IMR-90 (cell line): ENCODE results near the gene PSMG4. TPM values are rescaled to one million over a fixed set of nuclear protein-coding genes. Genes with fewer than 3 reads are reported as not detected.
A peak's percentile ranks its signal among the peaks of the same experiment; 100 is the strongest.

Experiments used
- CEBPB ChIP-seq: IDR thresholded peaks from 2 replicates; pipeline ENCODE4 v1.6.1; 2012; ENCODE audit warnings: low read depth, low read length, improper control_type of control experiment
- SMC3 ChIP-seq: fragments of 150-350 bp; IDR thresholded peaks from 2 replicates; pipeline ENCODE4 v1.6.1; 2016; ENCODE audit warnings: low read depth, mild to moderate bottlenecking, antibody characterized with exemption, low read length, moderate library complexity
- polyA plus RNA-seq, 3 experiments: library from polyadenylated mRNA; depleted of rRNA; stranded (reverse); fragments of >200 nt; gene quantifications; 2 replicates each; pipeline ENCODE4 v1.2.3, GENCODE V29; 2012; ENCODE audit warnings: low replicate concordance in 1 of 3
- total RNA-seq: library from RNA; depleted of rRNA; stranded (reverse); fragments of >200 nt; gene quantifications from 2 replicates; pipeline ENCODE4 v1.2.3, GENCODE V29; 2012
- TF ChIP-seq, protein P1 (sequence below): conservative IDR thresholded peaks from 2 replicates; pipeline ENCODE4 v1.5.1; 2012; ENCODE audit warnings: mild to moderate bottlenecking, low read depth, low read length, improper control_type of control experiment

PSMG4 gene
- total and polyA plus RNA-seq, 2 of the 4 experiments (the other 2 are of a cell fraction), result 5.6 to 13.4 TPM

DNA sequence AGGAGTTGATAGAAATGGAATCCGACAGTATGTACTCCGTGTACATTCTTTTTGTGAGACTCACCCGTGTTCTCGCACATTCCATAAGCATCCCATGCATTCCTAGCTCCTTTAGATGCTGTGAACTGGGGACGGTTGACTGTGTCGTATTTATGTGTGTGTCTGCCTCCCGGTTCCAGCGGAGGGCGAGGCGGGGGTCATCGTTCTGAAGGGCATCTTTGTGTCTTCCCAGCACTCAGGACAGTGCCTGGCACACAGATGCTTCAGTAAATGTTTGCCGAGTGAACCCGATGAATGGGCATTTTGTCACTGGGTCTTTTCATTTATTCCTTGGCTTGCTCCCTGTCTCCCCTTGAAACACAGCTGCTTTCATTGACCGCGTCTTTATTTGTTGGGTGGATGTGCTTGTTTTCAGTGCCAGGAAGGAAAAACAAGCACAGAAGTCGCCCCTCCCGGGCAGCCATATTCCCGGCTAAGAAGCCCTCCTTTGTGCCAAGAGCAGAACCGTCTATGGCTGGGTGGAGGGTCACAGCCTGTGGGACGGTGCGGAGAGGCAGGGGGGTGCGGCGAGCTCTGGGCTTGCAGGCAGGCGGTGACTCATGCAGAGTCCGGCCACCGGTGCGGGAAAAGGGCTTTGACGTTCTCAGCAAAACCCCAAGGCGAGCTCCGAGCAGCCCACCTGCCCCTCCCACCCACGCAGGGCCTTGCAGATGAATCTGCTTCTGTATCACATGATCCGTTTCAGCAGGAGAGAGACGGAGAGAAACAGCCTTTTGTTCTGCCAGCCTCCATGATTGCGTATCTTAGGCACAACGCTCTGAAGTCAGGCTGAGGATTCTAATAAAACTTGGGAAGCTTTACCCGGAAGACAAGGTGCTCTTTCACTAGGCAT, 11.2 kb upstream of the PSMG4 start (continued):
- TF ChIP-seq, protein P1, sequence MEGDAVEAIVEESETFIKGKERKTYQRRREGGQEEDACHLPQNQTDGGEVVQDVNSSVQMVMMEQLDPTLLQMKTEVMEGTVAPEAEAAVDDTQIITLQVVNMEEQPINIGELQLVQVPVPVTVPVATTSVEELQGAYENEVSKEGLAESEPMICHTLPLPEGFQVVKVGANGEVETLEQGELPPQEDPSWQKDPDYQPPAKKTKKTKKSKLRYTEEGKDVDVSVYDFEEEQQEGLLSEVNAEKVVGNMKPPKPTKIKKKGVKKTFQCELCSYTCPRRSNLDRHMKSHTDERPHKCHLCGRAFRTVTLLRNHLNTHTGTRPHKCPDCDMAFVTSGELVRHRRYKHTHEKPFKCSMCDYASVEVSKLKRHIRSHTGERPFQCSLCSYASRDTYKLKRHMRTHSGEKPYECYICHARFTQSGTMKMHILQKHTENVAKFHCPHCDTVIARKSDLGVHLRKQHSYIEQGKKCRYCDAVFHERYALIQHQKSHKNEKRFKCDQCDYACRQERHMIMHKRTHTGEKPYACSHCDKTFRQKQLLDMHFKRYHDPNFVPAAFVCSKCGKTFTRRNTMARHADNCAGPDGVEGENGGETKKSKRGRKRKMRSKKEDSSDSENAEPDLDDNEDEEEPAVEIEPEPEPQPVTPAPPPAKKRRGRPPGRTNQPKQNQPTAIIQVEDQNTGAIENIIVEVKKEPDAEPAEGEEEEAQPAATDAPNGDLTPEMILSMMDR, result no peak
- TF ChIP-seq SMC3 (peak; percentile 19; the same call in 1 of the 2 replicates), CEBPB (no peak)
